SK-N-SH (cell line): ENCODE data around the gene EXPH5. TPM values are rescaled to one million over a fixed set of nuclear protein-coding genes. Genes with fewer than 3 reads are reported as not detected.

Experiments used
- CTCF ChIA-PET: fragments of 300-600, 350-600 bp; formaldehyde crosslinking; extraction: SDS; loops from one replicate; lab custom pipeline; 2021; lab: Yijun Ruan, JAX
- POLR2A ChIA-PET: fragments of 350-600 bp; sonication (Branson Sonifier 250); formaldehyde crosslinking; extraction: SDS; loops from one replicate; lab custom pipeline; 2020; ENCODE audit warnings: antibody characterized with exemption, inconsistent platforms; lab: Yijun Ruan, JAX
- DNase-seq: peaks from one replicate; pipeline ENCODE4 v3.0.0; 2012
- H2AFZ ChIP-seq: fragments of 200-600 bp; sonication (generic); 2 replicates; pipeline ENCODE4 v1.8.1; 2016; ENCODE audit warnings: antibody characterized with exemption, mild to moderate bottlenecking, low read depth
- H3F3A ChIP-seq: fragments of 200-600 bp; sonication (generic); replicated peaks from 2 replicates; pipeline ENCODE3; 2016; ENCODE audit warnings: antibody characterized with exemption, mild to moderate bottlenecking; ENCODE audit not compliant: insufficient read depth
- H3K27ac ChIP-seq, 2 experiments: fragments of 200-500 bp in 1 of 2; fragments of 200-600 bp in 1 of 2; sonication (Bioruptor generic) in 1 of 2; sonication (generic), shearing (Covaris generic) in 1 of 2; 2 replicates each; pipeline versions ENCODE4 v1.5.1 to v1.6.1; 2014 to 2016; ENCODE audit warnings: low read depth in 2 of 2, inconsistent platforms in 1 of 2, low read length in 1 of 2, mild to moderate bottlenecking in 1 of 2, mixed read lengths in 1 of 2
- H3K27me3 ChIP-seq: fragments of 200-600 bp; sonication (generic), shearing (Covaris generic); 2 replicates; pipeline ENCODE4 v1.6.1; 2016; ENCODE audit warnings: mixed run types; ENCODE audit not compliant: insufficient read depth
- H3K36me3 ChIP-seq, 2 experiments: fragments of 200-500 bp in 1 of 2; fragments of 200-600 bp in 1 of 2; sonication (Bioruptor generic) in 1 of 2; sonication (generic) in 1 of 2; replicated peaks in 1 of 2; 2 replicates each; pipeline versions ENCODE3 to v1.5.1; 2014 to 2016; ENCODE audit warnings: low read length in 1 of 2, mild to moderate bottlenecking in 1 of 2; ENCODE audit not compliant: insufficient read depth in 2 of 2, control insufficient read depth in 1 of 2
- H3K4me1 ChIP-seq, 2 experiments: fragments of 200-500 bp in 1 of 2; fragments of 200-600 bp in 1 of 2; sonication (Bioruptor generic) in 1 of 2; sonication (generic), shearing (Covaris generic) in 1 of 2; 2 replicates each; pipeline versions ENCODE4 v1.5.1 to v1.6.1; 2014 to 2016; ENCODE audit warnings: low read depth in 1 of 2, low read length in 1 of 2, mixed run types in 1 of 2; ENCODE audit not compliant: insufficient read depth in 2 of 2, control insufficient read depth in 1 of 2
- H3K4me2 ChIP-seq: fragments of 200-600 bp; sonication (generic), shearing (Covaris generic); 2 replicates; pipeline ENCODE4 v1.6.1; 2017; ENCODE audit warnings: mixed run types
- H3K4me3 ChIP-seq, 2 experiments: fragments of 200-500 bp in 1 of 2; fragments of 200-600 bp in 1 of 2; sonication (Bioruptor generic) in 1 of 2; sonication (generic), shearing (Covaris generic) in 1 of 2; 2 replicates each; pipeline versions ENCODE4 v1.5.1 to v1.8.1; 2014 to 2016; ENCODE audit warnings: low read depth in 2 of 2, inconsistent platforms in 1 of 2, low read length in 1 of 2, mild to moderate bottlenecking in 1 of 2, mixed read lengths in 1 of 2, moderate library complexity in 1 of 2
- H3K79me2 ChIP-seq: fragments of 200-600 bp; sonication (generic); 2 replicates; pipeline ENCODE4 v1.8.1; 2017; ENCODE audit warnings: mild to moderate bottlenecking; ENCODE audit not compliant: insufficient read depth
- H3K9ac ChIP-seq: fragments of 200-600 bp; sonication (generic); 2 replicates; pipeline ENCODE4 v1.6.1; 2017; ENCODE audit warnings: mixed run types
- H3K9me2 ChIP-seq: fragments of 200-600 bp; sonication (generic); 2 replicates; pipeline ENCODE4 v1.6.1; 2017; ENCODE audit warnings: mixed run types
- H3K9me3 ChIP-seq: fragments of 200-600 bp; sonication (generic); 2 replicates; pipeline ENCODE4 v1.6.1; 2017; ENCODE audit warnings: mixed run types, mild to moderate bottlenecking, moderate library complexity
- H4K20me1 ChIP-seq: fragments of 200-600 bp; sonication (generic); 2 replicates; pipeline ENCODE4 v1.6.1; 2017; ENCODE audit warnings: mild to moderate bottlenecking, mixed run types; ENCODE audit not compliant: insufficient read depth
- CTCF ChIP-seq: fragments of 200-600 bp; sonication (generic); IDR thresholded peaks from 2 replicates; pipeline ENCODE4 v1.6.1; 2017; ENCODE audit warnings: antibody characterized with exemption, mild to moderate bottlenecking, moderate library complexity
- EP300 ChIP-seq, 2 experiments: IDR thresholded peaks; 2 replicates each; pipeline versions ENCODE4 v1.4.0 to v1.6.1; 2012; ENCODE audit warnings: borderline replicate concordance in 1 of 2, low read depth in 1 of 2, low read length in 1 of 2
- EZH2phosphoT487 ChIP-seq: fragments of 200-600 bp; sonication (generic); IDR thresholded peaks from 2 replicates; pipeline ENCODE4 v1.6.1; 2017; ENCODE audit warnings: low read depth, mixed run types, mild to moderate bottlenecking, antibody characterized with exemption, moderate library complexity, borderline replicate concordance
- GABPA ChIP-seq: IDR thresholded peaks from 2 replicates; pipeline ENCODE4 v1.4.0; 2012; ENCODE audit warnings: low read depth, mild to moderate bottlenecking
- IRF3 ChIP-seq: fragments of 150-350 bp; IDR thresholded peaks from 2 replicates; pipeline ENCODE4 v1.6.1; 2016; ENCODE audit warnings: mild to moderate bottlenecking, low read depth, low read length
- JUND ChIP-seq: IDR thresholded peaks from 2 replicates; pipeline ENCODE4 v1.4.0; 2012
- MAX ChIP-seq: IDR thresholded peaks from 2 replicates; pipeline ENCODE4 v1.4.0; 2012; ENCODE audit warnings: low read depth
- MEF2A ChIP-seq: IDR thresholded peaks from 2 replicates; pipeline ENCODE4 v1.4.0; 2012; ENCODE audit warnings: low read depth, borderline replicate concordance
- MXI1 ChIP-seq: IDR thresholded peaks from 2 replicates; pipeline ENCODE4 v1.6.1; 2012; ENCODE audit warnings: mild to moderate bottlenecking, low read depth, low read length, improper control_type of control experiment
- NRF1 ChIP-seq: IDR thresholded peaks from 2 replicates; pipeline ENCODE4 v1.6.1; 2012; ENCODE audit warnings: low read depth, mild to moderate bottlenecking, low read length
- PBX3 ChIP-seq: IDR thresholded peaks from 2 replicates; pipeline ENCODE4; 2012
- RAD21 ChIP-seq: IDR thresholded peaks from 2 replicates; pipeline ENCODE4 v1.6.1; 2012; ENCODE audit warnings: mild to moderate bottlenecking, low read length
- RFX5 ChIP-seq: IDR thresholded peaks from 2 replicates; pipeline ENCODE4 v1.6.1; 2012; ENCODE audit warnings: mild to moderate bottlenecking, improper control_type of control experiment, low read length
- RXRA ChIP-seq: IDR thresholded peaks from 2 replicates; pipeline ENCODE4 v1.4.0; 2012; ENCODE audit warnings: low read depth, mild to moderate bottlenecking, borderline replicate concordance
- SIN3A ChIP-seq: IDR thresholded peaks from 2 replicates; pipeline ENCODE4 v1.6.1; 2012; ENCODE audit warnings: low read depth, mild to moderate bottlenecking, low read length, moderate library complexity, borderline replicate concordance
- TCF12 ChIP-seq: IDR thresholded peaks from 2 replicates; pipeline ENCODE4 v1.4.0; 2012
- USF1 ChIP-seq: IDR thresholded peaks from 2 replicates; pipeline ENCODE4 v1.4.0; 2012; ENCODE audit warnings: low read depth, borderline replicate concordance
- YY1 ChIP-seq: IDR thresholded peaks from 2 replicates; pipeline ENCODE4 v1.4.0; 2012; ENCODE audit warnings: low read depth, mild to moderate bottlenecking
- polyA plus RNA-seq, 3 experiments: library from polyadenylated mRNA; depleted of rRNA; stranded (reverse); fragments of >200 nt; gene quantifications; 2 replicates each; pipeline ENCODE4 v1.2.3, GENCODE V29; 2012

EXPH5 gene
- polyA plus RNA-seq, 1 of the 3 experiments (the other 2 are of a cell fraction), result 0.05 TPM

GRCh38 chr11:108635106-108635505, 41.5 kb upstream of the EXPH5 start:
- TF ChIP-seq JUND, result no peak
- no peak for TF ChIP-seq RFX5
- TF ChIP-seq GABPA, result no peak
- TF ChIP-seq MXI1, result no peak
- no peak for TF ChIP-seq SIN3A
- no peak for TF ChIP-seq EP300 (IDR thresholded peaks at IDR 0.05; ENCODE audit: borderline replicate concordance in 1 of 2, low read depth in 1 of 2, low read length in 1 of 2)
- no peak for TF ChIP-seq USF1
- no peak for TF ChIP-seq MEF2A
- no peak for TF ChIP-seq MAX
- no peak for TF ChIP-seq TCF12
- no peak for TF ChIP-seq RAD21
- TF ChIP-seq NRF1, result no peak
- TF ChIP-seq CTCF, result no peak
- no peak for TF ChIP-seq RXRA
- TF ChIP-seq YY1, result no peak
- TF ChIP-seq EZH2phosphoT487, result no peak
- no peak for TF ChIP-seq IRF3
- no peak for TF ChIP-seq PBX3
- peaks cover 0 to under 1% of the 10 kb centered on the region in 2 experiments for H3K36me3 ChIP-seq
- ChIA-PET CTCF (interaction anchor here (1.0 kb wide), 1 partner anchor 14 kb away, joined by 4 read pairs; no protein-coding TSS in a partner anchor), POLR2A (no interaction called here)
- H3K27ac ChIP-seq, result no peak overlapping the region
- H3K4me2 ChIP-seq, result no peak overlapping the region
- 0 out of 2 replicates have a peak, but pooled peaks cover 3% of the 10 kb centered on the region for H3K9me2 ChIP-seq
- no peaks in the 10 kb centered on the region for H3K79me2 ChIP-seq
- H3K27me3 ChIP-seq, result no peaks in the 10 kb centered on the region
- H3K9me3 ChIP-seq, result no peaks in the 10 kb centered on the region
- H3F3A ChIP-seq, result no peaks in the 10 kb centered on the region
- no peak overlapping the region for H3K9ac ChIP-seq
- DNase-seq, result no peak
- no peak overlapping the region for H2AFZ ChIP-seq
- no peaks in the 10 kb centered on the region for H4K20me1 ChIP-seq
- no peaks in the 10 kb centered on the region; a peak in 1 of 4 replicates for H3K4me1 ChIP-seq
- no peak overlapping the region for H3K4me3 ChIP-seq
